ENCODE measurements around the gene RRAGA. TPM values are rescaled to one million over a fixed set of nuclear protein-coding genes. Genes with fewer than 3 reads are reported as not detected.

The RRAGA gene, protein sequence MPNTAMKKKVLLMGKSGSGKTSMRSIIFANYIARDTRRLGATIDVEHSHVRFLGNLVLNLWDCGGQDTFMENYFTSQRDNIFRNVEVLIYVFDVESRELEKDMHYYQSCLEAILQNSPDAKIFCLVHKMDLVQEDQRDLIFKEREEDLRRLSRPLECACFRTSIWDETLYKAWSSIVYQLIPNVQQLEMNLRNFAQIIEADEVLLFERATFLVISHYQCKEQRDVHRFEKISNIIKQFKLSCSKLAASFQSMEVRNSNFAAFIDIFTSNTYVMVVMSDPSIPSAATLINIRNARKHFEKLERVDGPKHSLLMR
- total RNA-seq: 10 to 100 TPM; 45.7 to 45.9 TPM

DNA sequence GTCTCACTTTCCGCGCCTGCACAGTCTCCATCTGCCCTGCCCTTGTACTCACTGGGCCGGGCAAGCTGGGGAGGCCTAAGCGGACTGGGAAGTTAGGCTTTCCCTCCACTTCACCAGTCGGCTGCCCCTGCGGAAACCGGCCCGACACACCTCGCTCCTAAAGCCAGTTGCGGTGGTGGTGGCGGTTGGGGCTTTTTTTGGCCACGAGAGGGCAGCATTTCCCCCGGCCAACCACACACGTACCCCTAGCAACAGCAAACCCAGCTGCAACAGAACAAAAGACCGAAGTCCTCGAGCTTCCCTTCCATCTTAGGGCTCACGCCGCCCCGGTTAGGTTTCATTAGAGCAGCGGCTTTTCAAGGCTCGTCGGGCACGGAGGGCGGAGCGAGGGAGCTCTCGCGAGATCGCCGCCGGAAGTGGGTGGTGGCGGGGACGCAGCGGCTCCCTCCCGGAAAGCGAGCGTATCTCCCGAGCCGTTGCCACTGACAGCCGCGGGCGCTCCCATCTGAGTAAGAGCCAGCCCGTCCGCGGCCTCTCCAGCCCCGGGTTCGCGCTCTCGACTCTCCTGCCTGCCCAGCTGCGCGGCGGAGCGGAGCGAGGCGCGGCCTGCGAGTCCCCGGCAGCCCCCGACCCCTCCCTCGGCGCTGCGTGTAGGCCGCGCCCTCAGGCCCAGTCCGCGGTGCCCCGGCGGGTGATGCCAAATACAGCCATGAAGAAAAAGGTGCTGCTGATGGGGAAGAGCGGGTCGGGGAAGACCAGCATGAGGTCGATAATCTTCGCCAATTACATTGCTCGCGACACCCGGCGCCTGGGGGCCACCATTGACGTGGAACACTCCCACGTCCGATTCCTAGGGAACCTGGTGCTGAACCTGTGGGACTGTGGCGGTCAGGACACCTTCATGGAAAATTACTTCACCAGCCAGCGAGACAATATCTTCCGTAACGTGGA is at the start of gene RRAGA:
RRAGA (plus strand) TSS at position 462 of the 951 bp plus-strand sequence; CDS start at position 695, 233 bp downstream.

DNA sequence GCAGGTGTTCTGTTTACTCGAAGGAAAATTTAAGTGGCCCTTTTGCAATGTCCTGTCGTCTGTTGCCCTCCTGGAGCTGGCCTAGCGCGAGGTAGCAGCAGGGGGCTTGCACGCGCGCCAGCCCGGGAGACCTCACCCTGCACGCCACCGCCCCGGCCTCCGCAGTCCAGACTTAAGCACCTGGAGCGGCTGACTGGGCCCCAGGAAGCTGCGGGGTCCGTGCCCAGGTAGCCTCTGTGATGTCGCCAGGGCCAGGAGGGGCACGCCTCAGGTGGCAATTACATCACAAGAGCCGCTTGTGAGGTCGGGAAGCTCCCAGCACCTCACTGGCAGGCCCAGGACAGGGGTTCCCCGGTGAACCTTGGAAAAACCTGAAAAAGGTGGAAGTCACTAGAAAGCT is 16.2 kb upstream of the RRAGA start, which contains the start of gene SAXO1:
SAXO1 (minus strand) TSS at position 195 of the 400 bp plus-strand sequence. CDS start 301 bp downstream, outside the sequence.

Other genes starting within 250 kb of the RRAGA start
- under 1 TPM in 1 of 2 experiments, not detected in 1; 0.13 TPM for gene SAXO1, start 16.2 kb upstream of the RRAGA start, total RNA-seq
- 10 to 100 TPM; 19.2 to 20.3 TPM for gene HAUS6, start 53.5 kb downstream of the RRAGA start, total RNA-seq
- 10 to 100 TPM; 53.2 to 57.9 TPM for gene PLIN2, start 78.1 kb downstream of the RRAGA start, total RNA-seq
- gene DENND4C, start 181.3 kb downstream of the RRAGA start, total RNA-seq: 10 to 100 TPM; 43.0 to 44.2 TPM

All from activated naive CD4-positive, alpha-beta T cell treated with anti-CD3 and anti-CD28 coated beads, Interleukin-2, amount 10 ng/mL, durations not matched to agents 5 hours and 36 hours (primary cell).